Hindlimb muscle (tissue), 1 donor: Measurements from ENCODE around the gene NEK3. TPM values are rescaled to one million over a fixed set of nuclear protein-coding genes. Genes with fewer than 3 reads are reported as not detected.
"Not testable (repeated sequence)": the region's sequence is repeated elsewhere in the genome, so short reads cannot be mapped to it uniquely, and the experiment has no call there.

Experiments
- DNase-seq: peaks from one replicate; pipeline ENCODE4 v3.0.0-alpha.2; 2013
- polyA plus RNA-seq: library from polyadenylated mRNA; unstranded; fragments of 120-200 nt; gene quantifications from one replicate; pipeline ENCODE4 v1.2.1, GENCODE V29; 2013; ENCODE audit not compliant: insufficient read length

The NEK3 gene
- polyA plus RNA-seq, 1 donor, result 20.0 TPM

- no peak for DNase-seq
These were observed 50.2 kb downstream of the NEK3 start for GRCh38 chr13:52109116-52109670.

- DNase-seq, result no peak
These were observed 53.6 kb downstream of the NEK3 start for GRCh38 chr13:52105841-52106240.

- no peak for DNase-seq
These were observed 54.8 kb downstream of the NEK3 start for GRCh38 chr13:52104624-52105023.

GRCh38 chr13:52103386-52103785 lies 56.0 kb downstream of the NEK3 start:
- DNase-seq, result no peak

GRCh38 chr13:52102423-52102822 lies 57.0 kb downstream of the NEK3 start:
- DNase-seq, result not testable (repeated sequence)

GRCh38 chr13:52097197-52097596 lies 62.2 kb downstream of the NEK3 start:
- no peak for DNase-seq

- DNase-seq, result no peak
These were observed 62.6 kb downstream of the NEK3 start for GRCh38 chr13:52096748-52097147.

- DNase-seq, result no peak
These were observed 63.3 kb downstream of the NEK3 start for GRCh38 chr13:52096062-52096461.

- no peak for DNase-seq
These were observed 67.3 kb downstream of the NEK3 start for GRCh38 chr13:52092087-52092486.

- DNase-seq, result no peak
These were observed 67.9 kb downstream of the NEK3 start for GRCh38 chr13:52091473-52091872.

- no peak for DNase-seq
These were observed 74.0 kb downstream of the NEK3 start for GRCh38 chr13:52085421-52085820.

- DNase-seq, result not testable (repeated sequence)
These were observed 74.4 kb downstream of the NEK3 start for GRCh38 chr13:52084981-52085380.

Other genes with a start within 250 kb of the NEK3 start
- 7.3 TPM for gene ATP7B, start 148.1 kb downstream of the NEK3 start, polyA plus RNA-seq
- 17.5 TPM for gene ALG11, start 147.2 kb downstream of the NEK3 start, polyA plus RNA-seq
- gene UTP14C, start 134.9 kb downstream of the NEK3 start, polyA plus RNA-seq, result 19.9 TPM
- 0.65 TPM for gene NEK5, start 30.5 kb downstream of the NEK3 start, polyA plus RNA-seq
- gene THSD1, start 246.6 kb upstream of the NEK3 start, polyA plus RNA-seq, result 20.8 TPM